H9 (cell line): Measurements from ENCODE around the gene CELA2B. TPM values are rescaled to one million over a fixed set of nuclear protein-coding genes. Genes with fewer than 3 reads are reported as not detected.
A peak's percentile ranks its signal among the peaks of the same experiment; 100 is the strongest.
"Not testable (repeated sequence)": the region's sequence is repeated elsewhere in the genome, so short reads cannot be mapped to it uniquely, and the experiment has no call there.

Source experiments
- DNase-seq: peaks from one replicate; pipeline ENCODE4 v3.0.0-alpha.2; 2017
- H2AFZ ChIP-seq: one replicate; pipeline ENCODE4 v1.6.1; 2013; ENCODE audit warnings: mild to moderate bottlenecking, low read length, control low read depth, moderate library complexity
- H2AK5ac ChIP-seq: 2 replicates; pipeline ENCODE4 v1.6.1; 2013; ENCODE audit warnings: low read length, control low read depth, mixed read lengths; ENCODE audit not compliant: insufficient read length
- H2BK120ac ChIP-seq: one replicate; pipeline ENCODE4 v1.6.1; 2013; ENCODE audit warnings: low read depth, mild to moderate bottlenecking, low read length, control low read depth, inconsistent platforms; ENCODE audit not compliant: poor library complexity, severe bottlenecking
- H2BK12ac ChIP-seq: 2 replicates; pipeline ENCODE4 v1.6.1; 2013; ENCODE audit warnings: low read length, control low read depth, mixed read lengths, low read depth; ENCODE audit not compliant: insufficient read length
- H2BK15ac ChIP-seq: 2 replicates; pipeline ENCODE4 v1.6.1; 2013; ENCODE audit warnings: low read depth, low read length, control low read depth
- H2BK20ac ChIP-seq: one replicate; pipeline ENCODE4 v1.6.1; 2013; ENCODE audit warnings: low read depth, mild to moderate bottlenecking, low read length, control low read depth, inconsistent platforms; ENCODE audit not compliant: poor library complexity, severe bottlenecking
- H2BK5ac ChIP-seq: 2 replicates; pipeline ENCODE4 v1.6.1; 2013; ENCODE audit warnings: low read length, control low read depth, mixed read lengths; ENCODE audit not compliant: insufficient read length
- H3K14ac ChIP-seq: 2 replicates; pipeline ENCODE4 v1.6.1; 2013; ENCODE audit warnings: low read length, control low read depth; ENCODE audit not compliant: insufficient read depth
- H3K18ac ChIP-seq: 2 replicates; pipeline ENCODE4 v1.6.1; 2013; ENCODE audit warnings: low read depth, mild to moderate bottlenecking, mixed read lengths, low read length, control low read depth; ENCODE audit not compliant: insufficient read length
- H3K23ac ChIP-seq: 2 replicates; pipeline ENCODE4 v1.6.1; 2013; ENCODE audit warnings: low read length, control low read depth, mixed read lengths, low read depth; ENCODE audit not compliant: insufficient read length
- H3K23me2 ChIP-seq: 2 replicates; pipeline ENCODE4 v1.6.1; 2013; ENCODE audit warnings: low read depth, mild to moderate bottlenecking, mixed read lengths, low read length, control low read depth; ENCODE audit not compliant: insufficient read length, poor library complexity, severe bottlenecking
- H3K27ac ChIP-seq: 2 replicates; pipeline ENCODE4 v1.5.1; 2013; ENCODE audit warnings: low read length, control low read depth, mixed read lengths, low read depth; ENCODE audit not compliant: insufficient read length
- H3K27me3 ChIP-seq: 2 replicates; pipeline ENCODE4 v1.6.1; 2013; ENCODE audit warnings: low read length, control low read depth, inconsistent platforms; ENCODE audit not compliant: insufficient read depth
- H3K4ac ChIP-seq: 2 replicates; pipeline ENCODE4 v1.6.1; 2013; ENCODE audit warnings: low read depth, mild to moderate bottlenecking, control low read depth, inconsistent platforms, low read length, moderate library complexity
- H3K4me1 ChIP-seq: 2 replicates; pipeline ENCODE4 v1.6.1; 2013; ENCODE audit warnings: low read length, control low read depth, inconsistent platforms; ENCODE audit not compliant: insufficient read depth
- H3K4me2 ChIP-seq: 2 replicates; pipeline ENCODE4 v1.6.1; 2013; ENCODE audit warnings: low read length, control low read depth, mixed read lengths; ENCODE audit not compliant: insufficient read length, insufficient read depth
- H3K56ac ChIP-seq: 2 replicates; pipeline ENCODE4 v1.6.1; 2013; ENCODE audit warnings: low read depth, mild to moderate bottlenecking, mixed read lengths, low read length, control low read depth; ENCODE audit not compliant: insufficient read length
- H3K79me1 ChIP-seq: 2 replicates; pipeline ENCODE4 v1.6.1; 2013; ENCODE audit warnings: low read depth, mild to moderate bottlenecking, moderate library complexity, low read length, control low read depth, inconsistent platforms; ENCODE audit not compliant: insufficient read depth, poor library complexity, severe bottlenecking
- H3K79me2 ChIP-seq: 2 replicates; pipeline ENCODE4 v1.6.1; 2013; ENCODE audit warnings: low read length, control low read depth, inconsistent platforms; ENCODE audit not compliant: insufficient read depth
- H3K9ac ChIP-seq: 2 replicates; pipeline ENCODE4 v1.6.1; 2013; ENCODE audit warnings: low read length, control low read depth, mixed read lengths; ENCODE audit not compliant: insufficient read length; ENCODE audit errors: extremely low read depth
- H3K9me3 ChIP-seq: one replicate; pipeline ENCODE4 v1.6.1; 2013; ENCODE audit warnings: low read depth, low read length, inconsistent platforms; ENCODE audit not compliant: control insufficient read depth
- H3T11ph ChIP-seq: one replicate; pipeline ENCODE4 v1.6.1; 2013; ENCODE audit warnings: mild to moderate bottlenecking, low read length, control low read depth, inconsistent platforms
- H4K20me1 ChIP-seq: one replicate; pipeline ENCODE4 v1.6.1; 2013; ENCODE audit not compliant: control insufficient read depth, insufficient read length, insufficient read depth
- H4K5ac ChIP-seq: 2 replicates; pipeline ENCODE4 v1.6.1; 2013; ENCODE audit warnings: low read depth, mild to moderate bottlenecking, mixed read lengths, low read length, control low read depth; ENCODE audit not compliant: insufficient read length
- H4K8ac ChIP-seq: replicated peaks from 2 replicates; pipeline ENCODE4 v1.6.1; 2013; ENCODE audit warnings: low read length, control low read depth, mixed read lengths, low read depth; ENCODE audit not compliant: insufficient read length
- H4K91ac ChIP-seq: 2 replicates; pipeline ENCODE4 v1.6.1; 2013; ENCODE audit warnings: low read depth, mild to moderate bottlenecking, moderate library complexity, mixed read lengths, low read length, control low read depth; ENCODE audit not compliant: insufficient read length
- H3K27ac Mint-ChIP-seq, 3 experiments: 2 replicates in 2 of 3; 3 replicates in 1 of 3; pipeline ENCODE4 v1.8.0; 2020 to 2021; ENCODE audit warnings: mixed read lengths in 3 of 3, mild to moderate bottlenecking in 1 of 3, moderate library complexity in 1 of 3
- H3K27me3 Mint-ChIP-seq: 2 replicates; pipeline ENCODE4 v1.8.0; 2021; ENCODE audit warnings: low read depth, mild to moderate bottlenecking, moderate library complexity, mixed read lengths
- H3K36me3 Mint-ChIP-seq, 3 experiments: 2 replicates in 2 of 3; 3 replicates in 1 of 3; pipeline ENCODE4 v1.8.0; 2020 to 2021; ENCODE audit warnings: low read depth in 3 of 3, mixed read lengths in 3 of 3; ENCODE audit not compliant: insufficient read depth in 1 of 3
- H3K4me1 Mint-ChIP-seq, 2 experiments: 2 replicates each; pipeline ENCODE4 v1.8.0; 2020; ENCODE audit warnings: mixed read lengths in 2 of 2
- H3K4me3 Mint-ChIP-seq, 2 experiments: 2 replicates in 1 of 2; 3 replicates in 1 of 2; pipeline ENCODE4 v1.8.0; 2020 to 2021; ENCODE audit warnings: mild to moderate bottlenecking in 2 of 2, mixed read lengths in 2 of 2, moderate library complexity in 1 of 2
- H3K9me3 Mint-ChIP-seq, 2 experiments: 2 replicates in 1 of 2; 3 replicates in 1 of 2; pipeline ENCODE4 v1.8.0; 2020; ENCODE audit warnings: mild to moderate bottlenecking in 2 of 2, mixed read lengths in 2 of 2, moderate library complexity in 1 of 2
- WGBS: extraction: QIAGEN DNeasy Blood & Tissue Kit; methylation state at CpG from one replicate; pipeline ENCODE4 v1.1.7; 2013; ENCODE audit warnings: missing lambda C conversion rate, low lambda C conversion rate, mixed read lengths; ENCODE audit not compliant: insufficient read length; ENCODE audit errors: extremely low coverage; 5-methylcytosine and 5-hydroxymethylcytosine counted together
- total RNA-seq: library from RNA; stranded (reverse); gene quantifications from 2 replicates; pipeline ENCODE4 v1.2.1, GENCODE V29; 2021
- TF ChIP-seq, protein P1 (sequence below): fragments of 200-600 bp; sonication (generic); conservative IDR thresholded peaks from 3 replicates; pipeline ENCODE4 v1.8.0; 2021; ENCODE audit warnings: antibody characterized with exemption, mild to moderate bottlenecking

Gene CELA2B
- total RNA-seq, 1 experiment from 2014 or later, result not detected

GRCh38 chr1:15485636-15486035 is 9.7 kb downstream of the CELA2B start:
- Mint-ChIP-seq H3K27me3 (no peaks in the 10 kb centered on the region; the same call in 1 of the 2 replicates), H3K4me3 (no peak overlapping the region; a peak in 1 of 5 replicates), H3K9me3 (no peaks in the 10 kb centered on the region), H3K36me3 (peaks cover 4 to 17% (median 9%) of the 10 kb centered on the region in 3 experiments; a peak in 6 of 7 replicates), H3K4me1 (no peaks in the 10 kb centered on the region), H3K27ac (no peak overlapping the region)
- no peaks in the 10 kb centered on the region for H3K27me3 ChIP-seq
- no peak overlapping the region for H3K9ac ChIP-seq
- H3K4me2 ChIP-seq, result no peak overlapping the region
- no peak overlapping the region for H2BK15ac ChIP-seq
- no peaks in the 10 kb centered on the region for H4K20me1 ChIP-seq
- H2AFZ ChIP-seq, result no peak overlapping the region
- no peaks in the 10 kb centered on the region for H3K23me2 ChIP-seq
- no peak overlapping the region for H2BK120ac ChIP-seq
- H4K5ac ChIP-seq, result no peak overlapping the region
- no peak overlapping the region for H2AK5ac ChIP-seq
- no peaks in the 10 kb centered on the region for H3K9me3 ChIP-seq
- H3K4ac ChIP-seq, result no peak overlapping the region
- H4K8ac ChIP-seq, result no peak overlapping the region
- no peak overlapping the region for H3T11ph ChIP-seq
- no peak overlapping the region for H2BK5ac ChIP-seq
- H3K56ac ChIP-seq, result no peak overlapping the region
- H2BK20ac ChIP-seq, result no peak overlapping the region
- H3K79me2 ChIP-seq, result no peaks in the 10 kb centered on the region
- H4K91ac ChIP-seq, result no peak overlapping the region
- H3K27ac ChIP-seq, result no peak overlapping the region
- no peaks in the 10 kb centered on the region for H3K79me1 ChIP-seq
- TF ChIP-seq, protein P1, sequence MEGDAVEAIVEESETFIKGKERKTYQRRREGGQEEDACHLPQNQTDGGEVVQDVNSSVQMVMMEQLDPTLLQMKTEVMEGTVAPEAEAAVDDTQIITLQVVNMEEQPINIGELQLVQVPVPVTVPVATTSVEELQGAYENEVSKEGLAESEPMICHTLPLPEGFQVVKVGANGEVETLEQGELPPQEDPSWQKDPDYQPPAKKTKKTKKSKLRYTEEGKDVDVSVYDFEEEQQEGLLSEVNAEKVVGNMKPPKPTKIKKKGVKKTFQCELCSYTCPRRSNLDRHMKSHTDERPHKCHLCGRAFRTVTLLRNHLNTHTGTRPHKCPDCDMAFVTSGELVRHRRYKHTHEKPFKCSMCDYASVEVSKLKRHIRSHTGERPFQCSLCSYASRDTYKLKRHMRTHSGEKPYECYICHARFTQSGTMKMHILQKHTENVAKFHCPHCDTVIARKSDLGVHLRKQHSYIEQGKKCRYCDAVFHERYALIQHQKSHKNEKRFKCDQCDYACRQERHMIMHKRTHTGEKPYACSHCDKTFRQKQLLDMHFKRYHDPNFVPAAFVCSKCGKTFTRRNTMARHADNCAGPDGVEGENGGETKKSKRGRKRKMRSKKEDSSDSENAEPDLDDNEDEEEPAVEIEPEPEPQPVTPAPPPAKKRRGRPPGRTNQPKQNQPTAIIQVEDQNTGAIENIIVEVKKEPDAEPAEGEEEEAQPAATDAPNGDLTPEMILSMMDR, result no peak
- DNase-seq, result no peak
- H3K23ac ChIP-seq, result no peak overlapping the region
- no peak overlapping the region for H3K14ac ChIP-seq
- H2BK12ac ChIP-seq, result no peak overlapping the region
- H3K4me1 ChIP-seq, result no peaks in the 10 kb centered on the region
- no peak overlapping the region for H3K18ac ChIP-seq
- no CpG with 5 or more reads among the region's 6 CpGs for WGBS

DNA sequence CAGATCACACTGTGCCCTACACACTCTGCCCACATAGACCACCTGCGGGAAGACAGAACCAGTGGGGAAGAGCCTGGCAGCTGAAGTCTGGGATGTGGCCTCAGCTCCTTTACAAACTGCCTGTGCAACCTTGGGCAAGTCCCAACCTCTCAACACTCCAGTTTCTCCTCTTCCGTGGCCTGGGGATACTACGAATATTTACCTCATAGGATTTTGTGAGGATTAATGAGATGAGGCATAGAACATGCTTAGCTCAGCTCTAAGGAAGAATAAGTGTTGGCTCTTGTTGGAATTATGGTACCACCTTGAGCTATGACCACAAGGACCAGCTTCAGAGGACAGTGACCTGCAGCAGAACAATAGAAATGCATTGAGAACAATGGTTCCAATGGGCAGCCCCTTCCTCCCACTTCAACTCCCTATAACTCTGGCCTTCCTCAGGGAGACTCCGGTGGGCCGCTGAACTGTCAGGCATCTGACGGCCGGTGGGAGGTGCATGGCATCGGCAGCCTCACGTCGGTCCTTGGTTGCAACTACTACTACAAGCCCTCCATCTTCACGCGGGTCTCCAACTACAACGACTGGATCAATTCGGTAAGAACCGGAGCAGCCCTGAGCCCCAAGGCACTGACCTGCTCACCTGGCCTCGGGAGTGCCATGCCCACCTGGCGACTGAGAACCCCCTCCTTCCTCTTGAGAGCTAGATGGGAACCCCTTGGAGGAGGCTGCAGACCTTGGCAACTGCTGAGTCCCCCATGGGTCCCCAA is 11.1 kb downstream of the CELA2B start:
- H3K18ac ChIP-seq, H3K9me3 ChIP-seq, H3K4me2 ChIP-seq, H3K27me3 ChIP-seq, H3K4me1 Mint-ChIP-seq, H3K56ac ChIP-seq, H2BK15ac ChIP-seq, H3K27ac ChIP-seq, H3K9me3 Mint-ChIP-seq, H2BK20ac ChIP-seq, H2BK12ac ChIP-seq, H4K20me1 ChIP-seq, DNase-seq, H3K79me1 ChIP-seq, H3K14ac ChIP-seq, H4K91ac ChIP-seq, H4K8ac ChIP-seq, H3K4me3 Mint-ChIP-seq, H2AK5ac ChIP-seq, H3K23me2 ChIP-seq, H3K79me2 ChIP-seq, H3T11ph ChIP-seq, H3K9ac ChIP-seq, H3K23ac ChIP-seq, H4K5ac ChIP-seq, H3K27me3 Mint-ChIP-seq, H2AFZ ChIP-seq, H2BK5ac ChIP-seq, H3K4ac ChIP-seq, H2BK120ac ChIP-seq, H3K4me1 ChIP-seq: not testable (repeated sequence)
- H3K27ac Mint-ChIP-seq, result peak overlapping the region in 1 of 3 experiments; percentile 28; a peak in 1 of 7 replicates
- H3K36me3 Mint-ChIP-seq, result peaks cover 4 to 21% (median 16%) of the 10 kb centered on the region in 3 experiments
- WGBS, result no CpG with 5 or more reads among the region's 17 CpGs
